ENCODE results near the gene HAUS7. TPM values are rescaled to one million over a fixed set of nuclear protein-coding genes. Genes with fewer than 3 reads are reported as not detected.

Gene HAUS7
- total RNA-seq, 2 donors from 2014 or later = 10.5 to 15.9 TPM

DNA sequence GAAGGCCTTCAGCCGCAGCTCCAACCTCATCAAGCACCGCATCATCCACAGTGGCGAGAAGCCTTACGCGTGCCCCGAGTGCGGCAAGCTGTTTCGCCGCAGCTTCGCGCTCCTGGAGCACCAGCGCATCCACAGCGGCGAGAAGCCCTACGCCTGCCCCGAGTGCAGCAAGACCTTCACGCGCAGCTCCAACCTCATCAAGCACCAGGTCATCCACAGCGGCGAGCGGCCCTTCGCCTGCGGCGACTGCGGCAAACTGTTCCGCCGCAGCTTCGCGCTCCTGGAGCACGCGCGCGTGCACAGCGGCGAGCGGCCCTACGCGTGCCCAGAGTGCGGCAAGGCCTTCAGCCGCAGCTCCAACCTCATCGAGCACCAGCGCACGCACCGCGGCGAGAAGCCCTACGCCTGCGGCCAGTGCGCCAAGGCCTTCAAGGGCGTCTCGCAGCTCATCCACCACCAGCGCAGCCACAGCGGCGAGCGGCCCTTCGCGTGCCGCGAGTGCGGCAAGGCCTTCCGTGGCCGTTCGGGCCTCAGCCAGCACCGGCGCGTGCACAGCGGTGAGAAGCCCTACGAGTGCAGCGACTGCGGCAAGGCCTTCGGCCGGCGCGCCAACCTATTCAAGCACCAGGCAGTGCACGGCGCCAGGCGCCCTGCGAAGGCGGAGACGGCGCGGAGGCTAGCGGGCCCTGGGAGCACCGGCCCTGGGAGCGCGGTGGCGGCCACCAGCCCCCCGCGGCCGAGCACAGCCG is 49.4 kb downstream of the HAUS7 start:
- DNase-seq (ENCODE audit: low spot score) = no peak
- Histone ChIP-seq H3K4me1 (no peaks in the 10 kb centered on the region), H3K36me3 (no peaks in the 10 kb centered on the region), H3K27ac (no peak overlapping the region), H3K4me3 (no peak overlapping the region), H3K9me3 (no peaks in the 10 kb centered on the region), H3K27me3 (no peaks in the 10 kb centered on the region)
- TF ChIP-seq, protein P1, sequence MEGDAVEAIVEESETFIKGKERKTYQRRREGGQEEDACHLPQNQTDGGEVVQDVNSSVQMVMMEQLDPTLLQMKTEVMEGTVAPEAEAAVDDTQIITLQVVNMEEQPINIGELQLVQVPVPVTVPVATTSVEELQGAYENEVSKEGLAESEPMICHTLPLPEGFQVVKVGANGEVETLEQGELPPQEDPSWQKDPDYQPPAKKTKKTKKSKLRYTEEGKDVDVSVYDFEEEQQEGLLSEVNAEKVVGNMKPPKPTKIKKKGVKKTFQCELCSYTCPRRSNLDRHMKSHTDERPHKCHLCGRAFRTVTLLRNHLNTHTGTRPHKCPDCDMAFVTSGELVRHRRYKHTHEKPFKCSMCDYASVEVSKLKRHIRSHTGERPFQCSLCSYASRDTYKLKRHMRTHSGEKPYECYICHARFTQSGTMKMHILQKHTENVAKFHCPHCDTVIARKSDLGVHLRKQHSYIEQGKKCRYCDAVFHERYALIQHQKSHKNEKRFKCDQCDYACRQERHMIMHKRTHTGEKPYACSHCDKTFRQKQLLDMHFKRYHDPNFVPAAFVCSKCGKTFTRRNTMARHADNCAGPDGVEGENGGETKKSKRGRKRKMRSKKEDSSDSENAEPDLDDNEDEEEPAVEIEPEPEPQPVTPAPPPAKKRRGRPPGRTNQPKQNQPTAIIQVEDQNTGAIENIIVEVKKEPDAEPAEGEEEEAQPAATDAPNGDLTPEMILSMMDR (IDR thresholded peaks at IDR 0.05) = no peak

DNA sequence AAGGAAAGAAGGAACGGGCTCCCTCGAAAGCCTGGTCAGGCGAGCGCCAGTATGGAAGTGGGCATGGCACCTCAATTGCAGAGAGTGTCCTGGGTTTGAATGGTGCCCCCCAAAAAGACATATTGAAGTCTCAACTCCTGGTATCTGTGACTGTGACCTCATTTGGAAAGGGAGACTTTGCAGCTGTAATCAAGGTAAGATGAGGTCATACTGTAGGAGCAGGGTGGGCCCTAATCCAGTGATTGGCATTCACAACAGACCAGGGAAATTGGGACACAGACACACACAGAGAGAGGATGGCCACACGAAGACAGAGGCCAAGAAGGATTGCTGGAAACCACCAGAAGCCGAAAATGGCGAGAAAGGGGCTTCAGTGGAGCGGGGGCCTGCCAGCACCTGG is 52.7 kb downstream of the HAUS7 start:
- no peak overlapping the region for H3K4me3 ChIP-seq
- TF ChIP-seq, protein P1 (IDR thresholded peaks at IDR 0.05) = no peak
- DNase-seq (ENCODE audit: low spot score) = no peak
- no peaks in the 10 kb centered on the region for H3K9me3 ChIP-seq
- no peaks in the 10 kb centered on the region for H3K4me1 ChIP-seq
- no peak overlapping the region for H3K27ac ChIP-seq
- H3K36me3 ChIP-seq = no peaks in the 10 kb centered on the region
- no peaks in the 10 kb centered on the region for H3K27me3 ChIP-seq

DNA sequence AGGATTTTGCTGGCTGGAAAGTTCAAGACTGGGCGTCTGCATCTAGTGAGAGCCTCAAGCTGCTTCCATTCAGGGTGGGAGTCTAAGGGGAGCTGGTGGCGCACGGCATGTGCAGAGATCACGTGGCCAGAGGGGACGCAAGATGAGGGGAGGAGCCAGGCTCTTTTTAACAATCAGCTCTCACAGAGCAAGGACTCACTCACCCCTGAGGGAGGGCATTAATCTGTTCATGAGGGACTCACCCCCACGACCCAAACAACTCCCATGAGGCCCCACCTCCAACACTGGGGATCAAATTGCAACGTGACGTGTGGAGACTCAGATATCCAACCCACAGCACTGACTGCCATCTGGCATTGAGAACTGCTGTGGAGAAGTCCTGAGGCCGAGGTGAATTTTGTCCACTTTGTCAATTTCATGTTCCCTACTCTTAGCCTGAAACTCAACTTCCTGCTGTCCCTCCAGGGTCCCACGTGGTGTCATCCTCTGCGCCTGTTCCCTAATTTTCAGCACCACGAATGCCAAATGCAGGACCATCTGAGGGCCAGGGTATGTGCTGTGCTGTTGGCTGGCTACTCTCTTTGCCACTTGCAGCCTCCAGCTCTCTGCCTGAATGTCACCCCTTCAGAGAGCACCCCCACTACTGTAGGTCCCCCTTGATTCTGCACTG is 53.5 kb downstream of the HAUS7 start:
- TF ChIP-seq, protein P1 (IDR thresholded peaks at IDR 0.05) = no peak
- no peaks in the 10 kb centered on the region for H3K27me3 ChIP-seq
- peaks cover 0 to 2% of the 10 kb centered on the region in 2 donors for H3K4me1 ChIP-seq
- H3K27ac ChIP-seq = no peak overlapping the region
- no peak for DNase-seq (ENCODE audit: low spot score)
- no peak overlapping the region for H3K4me3 ChIP-seq
- no peaks in the 10 kb centered on the region for H3K36me3 ChIP-seq
- no peaks in the 10 kb centered on the region for H3K9me3 ChIP-seq

DNA sequence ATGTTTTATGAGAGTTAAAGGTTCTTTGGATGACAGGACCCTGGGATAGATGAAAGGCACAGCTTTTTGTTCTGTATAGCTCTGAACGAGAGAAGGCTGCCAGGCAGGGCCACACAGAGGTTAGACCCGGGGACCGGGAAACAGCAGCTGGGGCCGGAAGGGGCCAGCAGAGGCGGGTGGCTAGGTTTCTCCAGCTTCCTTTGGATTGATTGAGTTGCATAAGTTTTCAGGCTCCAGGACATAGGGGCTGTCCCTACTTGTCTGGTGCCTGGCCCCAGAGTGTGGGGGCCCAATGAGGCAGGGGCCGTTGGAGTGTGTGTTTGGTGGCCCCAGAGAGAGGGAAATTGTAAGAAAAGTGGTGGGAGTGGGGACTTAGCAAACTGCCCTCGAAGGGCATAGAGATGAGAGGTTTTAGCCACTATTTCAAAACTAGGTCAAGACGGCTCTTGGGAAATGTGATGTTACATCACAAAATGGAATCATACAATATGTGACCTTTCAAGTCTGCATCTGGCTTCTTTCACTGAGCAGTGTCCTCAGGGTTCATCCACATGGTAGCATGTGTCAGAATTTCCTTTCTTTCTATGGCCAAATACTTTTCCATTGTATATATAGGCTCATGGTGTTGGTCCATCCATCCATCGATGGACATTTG is 55.4 kb downstream of the HAUS7 start:
- Histone ChIP-seq H3K4me1 (peaks cover 0 to 7% of the 10 kb centered on the region in 2 donors), H3K27me3 (no peaks in the 10 kb centered on the region), H3K4me3 (no peak overlapping the region), H3K9me3 (no peaks in the 10 kb centered on the region), H3K36me3 (no peaks in the 10 kb centered on the region), H3K27ac (peak overlapping the region in 1 of 2 donors; percentile 61)
- TF ChIP-seq, protein P1 (IDR thresholded peaks at IDR 0.05) = no peak
- no peak for DNase-seq (ENCODE audit: low spot score)

DNA sequence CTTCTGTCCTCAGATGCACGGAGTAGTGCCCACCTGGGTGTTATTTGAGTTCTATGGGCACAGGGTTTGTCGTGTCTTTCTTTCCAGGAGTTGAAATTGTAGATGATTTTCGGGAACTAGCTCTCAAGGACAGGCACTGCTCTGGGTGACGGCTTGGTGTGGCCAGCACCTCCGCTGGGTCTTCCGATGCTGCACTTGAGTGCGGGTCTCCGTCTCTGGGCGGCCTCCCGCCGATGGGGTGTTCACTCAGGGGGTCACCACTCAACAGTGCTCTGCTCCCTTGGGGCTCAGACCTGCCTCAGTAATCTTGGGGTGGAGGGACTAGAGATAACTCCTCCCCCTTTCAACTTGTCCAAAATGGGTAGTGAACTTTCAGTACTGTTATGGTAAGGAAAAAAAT is 56.6 kb downstream of the HAUS7 start:
- Histone ChIP-seq H3K27me3 (no peaks in the 10 kb centered on the region), H3K27ac (no peak overlapping the region), H3K9me3 (no peaks in the 10 kb centered on the region), H3K4me3 (no peak overlapping the region), H3K4me1 (peaks cover 0 to 7% of the 10 kb centered on the region in 2 donors), H3K36me3 (no peaks in the 10 kb centered on the region)
- no peak for DNase-seq (ENCODE audit: low spot score)
- TF ChIP-seq, protein P1 (IDR thresholded peaks at IDR 0.05) = no peak

Measured in right atrium auricular region (tissue), 2 donors.